Lung (tissue), 12 donors: Measurements from ENCODE around the gene TXLNA. TPM values are rescaled to one million over a fixed set of nuclear protein-coding genes. Genes with fewer than 3 reads are reported as not detected.
"Not testable (repeated sequence)": the region's sequence is repeated elsewhere in the genome, so short reads cannot be mapped to it uniquely, and the experiment has no call there.

Experiments
- ATAC-seq: fragments of 200-7000 bp; cut with Tn5 transposase; one replicate; pipeline ENCODE4 v1.9.1; 2020; ENCODE audit warnings: moderate number of reproducible peaks; ENCODE audit not compliant: insufficient read depth, low FRiP score
- DNase-seq, 3 donors: peaks; one replicate each; pipeline ENCODE4 v3.0.0-alpha.2; 2013 to 2017
- H3K27ac ChIP-seq, 2 donors: one replicate each; pipeline ENCODE4 v1.5.1; 2013; ENCODE audit warnings: mild to moderate bottlenecking in 2 of 2, moderate library complexity in 2 of 2, control low read depth in 1 of 2, inconsistent platforms in 1 of 2, low read depth in 1 of 2, low read length in 1 of 2
- H3K27me3 ChIP-seq, 3 donors: one replicate each; pipeline ENCODE4 v1.5.1; 2013; ENCODE audit warnings: low read length in 2 of 3; ENCODE audit not compliant: control insufficient read depth in 3 of 3, insufficient read depth in 3 of 3
- H3K36me3 ChIP-seq, 4 donors: one replicate each; pipeline ENCODE4 v1.5.1; 2013; ENCODE audit warnings: low read length in 4 of 4, mild to moderate bottlenecking in 1 of 4, moderate library complexity in 1 of 4; ENCODE audit not compliant: control insufficient read depth in 4 of 4, insufficient read depth in 4 of 4
- H3K4me1 ChIP-seq, 5 donors: one replicate each; pipeline ENCODE4 v1.5.1; 2013; ENCODE audit warnings: low read length in 5 of 5, mild to moderate bottlenecking in 2 of 5, moderate library complexity in 1 of 5; ENCODE audit not compliant: control insufficient read depth in 5 of 5, insufficient read depth in 5 of 5
- H3K4me3 ChIP-seq: one replicate; pipeline ENCODE4 v1.5.1; 2013; ENCODE audit warnings: mild to moderate bottlenecking, control low read depth, moderate library complexity
- H3K9ac ChIP-seq, 2 donors: one replicate each; pipeline ENCODE4 v1.5.1; 2013; ENCODE audit warnings: low read length in 2 of 2, control low read depth in 1 of 2; ENCODE audit not compliant: insufficient read depth in 1 of 2
- H3K9me3 ChIP-seq, 4 donors: one replicate each; pipeline ENCODE4 v1.5.1; 2013; ENCODE audit warnings: low read length in 3 of 4, mild to moderate bottlenecking in 1 of 4, moderate library complexity in 1 of 4; ENCODE audit not compliant: control insufficient read depth in 4 of 4, insufficient read depth in 3 of 4
- CTCF ChIP-seq: IDR thresholded peaks from 2 replicates; pipeline ENCODE4 v1.5.1; 2012; ENCODE audit warnings: mild to moderate bottlenecking; ENCODE audit errors: control extremely low read depth, extremely low read depth
- WGBS, 2 donors: extraction: QIAGEN DNeasy Blood & Tissue Kit; methylation state at CpG; one replicate each; pipeline ENCODE4 v1.1.7; 2013; 5-methylcytosine and 5-hydroxymethylcytosine counted together
- polyA plus RNA-seq, 2 donors: library from polyadenylated mRNA; stranded (reverse); fragments of 200-250 nt; gene quantifications; one replicate each; pipeline ENCODE4 v1.2.1, GENCODE V29; 2013
- total RNA-seq, 2 donors: library from RNA; depleted of rRNA in 1 of 2; stranded (reverse); fragments of >200 nt in 1 of 2; gene quantifications; one replicate each; pipeline ENCODE4 v1.2.1, GENCODE V29; 2014 to 2021
- donor health status: control.
- donor health status: control.
- donor health status: Bipolar disorder and iron deficiency.
- donor health status: healthy.
- donor health status: DM: yes; HTN: yes; CAD: no.

The TXLNA gene
- total and polyA plus RNA-seq, 4 donors: 22.2 to 55.6 (median 30.9) TPM

GRCh38 chr1:32142446-32143301 is 36.8 kb upstream of the TXLNA start:
- H3K36me3 ChIP-seq: peaks cover 0 to 5% (median under 1%) of the 10 kb centered on the region in 4 donors
- peaks cover 0 to 22% (median 5%) of the 10 kb centered on the region in 5 donors for H3K4me1 ChIP-seq
- no peaks in the 10 kb centered on the region for H3K27me3 ChIP-seq
- WGBS, 2 donors: 69 to 80% methylated on average over 6 of the region's 6 CpGs
- peak overlapping the region in 1 of 2 donors; percentile 39 for H3K27ac ChIP-seq
- DNase-seq (peak; percentile 81 to 90 (median 87)), ATAC-seq (peak; percentile 27)
- peaks cover 0 to 3% (median 0%) of the 10 kb centered on the region in 4 donors for H3K9me3 ChIP-seq
- H3K4me3 ChIP-seq: no peak overlapping the region
- H3K9ac ChIP-seq: peak overlapping the region; percentile 3 to 34
- no peak for TF ChIP-seq CTCF

GRCh38 chr1:32143302-32143695 is 36.2 kb upstream of the TXLNA start:
- WGBS, 2 donors: 85 to 86% methylated on average over 4 of the region's 4 CpGs
- H3K4me3 ChIP-seq, H3K36me3 ChIP-seq, H3K9ac ChIP-seq, H3K27me3 ChIP-seq, ATAC-seq, DNase-seq, H3K9me3 ChIP-seq: not testable (repeated sequence)
- Histone ChIP-seq H3K27ac (peak overlapping the region in 1 of 2 donors; percentile 39), H3K4me1 (peaks cover 0 to 22% (median 5%) of the 10 kb centered on the region in 5 donors)

- 93 to 95% methylated on average over 3 of the region's 3 CpGs for WGBS, 2 donors
- ATAC-seq (no peak), DNase-seq (no peak)
- H3K9me3 ChIP-seq: peaks cover 0 to 4% (median 0%) of the 10 kb centered on the region in 4 donors
- H3K36me3 ChIP-seq: peaks cover 0 to 5% (median 0%) of the 10 kb centered on the region in 4 donors
- no peak overlapping the region for H3K9ac ChIP-seq
- TF ChIP-seq CTCF: no peak
- no peak overlapping the region for H3K4me3 ChIP-seq
- peaks cover 0 to 15% (median 5%) of the 10 kb centered on the region in 5 donors for H3K4me1 ChIP-seq
- H3K27me3 ChIP-seq: no peaks in the 10 kb centered on the region
- H3K27ac ChIP-seq: no peak overlapping the region
These were observed 35.4 kb upstream of the TXLNA start for GRCh38 chr1:32144033-32144432.

GRCh38 chr1:32147799-32148198 is 31.7 kb upstream of the TXLNA start:
- not testable (repeated sequence) for H3K9ac ChIP-seq, ATAC-seq, H3K36me3 ChIP-seq, H3K27ac ChIP-seq, H3K9me3 ChIP-seq, H3K27me3 ChIP-seq, H3K4me3 ChIP-seq, DNase-seq
- 99 to 100% methylated on average over 5 of the region's 5 CpGs for WGBS, 2 donors
- H3K4me1 ChIP-seq: peaks cover 0 to 17% (median 10%) of the 10 kb centered on the region in 5 donors
